Ovary (tissue), 3 donors: Measurements from ENCODE around the gene SNX21.

Source experiments
- EP300 ChIP-seq: sonication (generic); formaldehyde crosslinking; IDR thresholded peaks from one replicate; pipeline ENCODE4 v1.6.1; 2017; ENCODE audit warnings: antibody characterized with exemption
- POLR2A ChIP-seq: fragments of 450-650 bp; IDR thresholded peaks from one replicate; pipeline ENCODE4 v1.6.1; 2017; ENCODE audit warnings: antibody characterized with exemption, mild to moderate bottlenecking, moderate library complexity
- TF ChIP-seq, protein P1 (sequence below), 3 donors: fragments of 450-650 bp in 2 of 3; fragments of 200-600 bp in 1 of 3; IDR thresholded peaks; one replicate each; pipeline versions ENCODE4 v1.5.1 to v1.8.0; 2016 to 2022; ENCODE audit warnings: antibody characterized with exemption in 3 of 3, mild to moderate bottlenecking in 1 of 3
- donor health status: DM: no; HTN: no; CAD: no.

DNA sequence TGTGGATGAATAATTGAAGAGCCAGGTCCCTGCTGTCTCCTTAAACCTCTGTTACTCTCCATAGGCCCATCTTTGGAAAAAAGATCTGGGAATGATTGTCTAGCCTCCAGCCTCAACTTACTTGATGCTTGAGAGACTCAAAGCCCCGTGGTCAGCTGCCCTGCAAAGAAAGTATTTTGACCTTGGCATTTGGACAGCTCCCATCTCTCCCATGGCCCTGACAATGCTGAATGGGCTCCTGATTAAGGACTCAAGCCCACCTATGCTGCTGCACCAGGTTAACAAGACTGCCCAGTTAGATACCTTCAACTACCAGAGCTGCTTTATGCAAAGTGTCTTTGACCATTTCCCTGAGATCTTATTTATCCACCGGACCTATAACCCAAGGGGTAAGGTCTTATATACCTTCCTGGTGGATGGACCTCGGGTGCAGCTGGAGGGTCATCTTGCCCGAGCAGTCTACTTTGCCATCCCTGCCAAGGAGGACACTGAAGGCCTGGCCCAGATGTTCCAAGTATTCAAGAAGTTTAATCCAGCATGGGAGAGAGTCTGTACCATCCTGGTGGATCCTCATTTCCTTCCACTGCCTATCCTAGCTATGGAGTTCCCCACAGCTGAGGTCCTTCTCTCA is 49.0 kb downstream of the SNX21 start:
- TF ChIP-seq POLR2A, result no peak
- TF ChIP-seq, protein P1, sequence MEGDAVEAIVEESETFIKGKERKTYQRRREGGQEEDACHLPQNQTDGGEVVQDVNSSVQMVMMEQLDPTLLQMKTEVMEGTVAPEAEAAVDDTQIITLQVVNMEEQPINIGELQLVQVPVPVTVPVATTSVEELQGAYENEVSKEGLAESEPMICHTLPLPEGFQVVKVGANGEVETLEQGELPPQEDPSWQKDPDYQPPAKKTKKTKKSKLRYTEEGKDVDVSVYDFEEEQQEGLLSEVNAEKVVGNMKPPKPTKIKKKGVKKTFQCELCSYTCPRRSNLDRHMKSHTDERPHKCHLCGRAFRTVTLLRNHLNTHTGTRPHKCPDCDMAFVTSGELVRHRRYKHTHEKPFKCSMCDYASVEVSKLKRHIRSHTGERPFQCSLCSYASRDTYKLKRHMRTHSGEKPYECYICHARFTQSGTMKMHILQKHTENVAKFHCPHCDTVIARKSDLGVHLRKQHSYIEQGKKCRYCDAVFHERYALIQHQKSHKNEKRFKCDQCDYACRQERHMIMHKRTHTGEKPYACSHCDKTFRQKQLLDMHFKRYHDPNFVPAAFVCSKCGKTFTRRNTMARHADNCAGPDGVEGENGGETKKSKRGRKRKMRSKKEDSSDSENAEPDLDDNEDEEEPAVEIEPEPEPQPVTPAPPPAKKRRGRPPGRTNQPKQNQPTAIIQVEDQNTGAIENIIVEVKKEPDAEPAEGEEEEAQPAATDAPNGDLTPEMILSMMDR (IDR thresholded peaks at IDR 0.05), result no peak
- no peak for TF ChIP-seq EP300
